ENCODE measurements around the gene HEXIM1.
A peak's percentile ranks its signal among the peaks of the same experiment; 100 is the strongest.

HEXIM1 gene

GRCh38 chr17:45172541-45173286 lies 24.4 kb downstream of the HEXIM1 start:
- DNase-seq (ENCODE audit: low read depth): peak; percentile 23

DNA sequence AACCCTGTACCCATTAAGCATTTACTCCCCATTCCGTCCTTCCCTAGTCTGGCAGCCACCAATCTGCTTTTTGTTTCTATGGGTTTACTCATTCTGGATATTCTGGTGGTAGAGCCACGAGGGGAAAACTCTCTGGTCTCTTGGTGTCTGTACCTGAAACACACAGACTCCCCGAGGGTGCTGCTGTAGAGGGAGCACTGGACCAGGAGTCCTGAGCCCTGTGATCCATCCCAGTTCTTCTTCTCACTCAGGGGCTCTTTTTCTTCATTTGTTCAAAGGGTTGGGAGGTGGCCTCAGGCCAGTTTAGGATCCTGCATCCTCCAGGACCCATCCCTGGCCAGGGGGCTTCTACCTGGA lies 27.5 kb downstream of the HEXIM1 start:
- DNase-seq (ENCODE audit: low read depth): no peak

DNA sequence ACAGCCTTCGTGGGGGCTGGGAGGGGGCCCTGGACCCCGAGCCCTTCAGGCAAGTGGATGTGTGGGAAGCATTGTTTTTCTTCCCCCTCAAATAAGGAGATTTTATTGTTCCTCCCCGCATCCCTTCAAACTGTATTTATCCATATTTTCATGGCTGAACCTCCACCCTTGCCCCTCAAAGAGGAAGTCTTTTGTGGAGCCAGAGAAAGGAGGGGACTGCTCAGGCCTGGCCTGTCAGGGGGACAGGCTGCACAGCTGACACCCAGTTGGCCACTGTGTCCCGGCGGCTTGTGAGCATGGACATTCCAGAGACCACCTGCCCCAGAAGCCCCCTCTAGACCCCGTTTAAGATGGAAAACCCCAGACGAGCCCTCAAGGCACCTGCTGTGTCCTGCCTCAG lies 29.3 kb downstream of the HEXIM1 start:
- DNase-seq (ENCODE audit: low read depth): no peak

DNA sequence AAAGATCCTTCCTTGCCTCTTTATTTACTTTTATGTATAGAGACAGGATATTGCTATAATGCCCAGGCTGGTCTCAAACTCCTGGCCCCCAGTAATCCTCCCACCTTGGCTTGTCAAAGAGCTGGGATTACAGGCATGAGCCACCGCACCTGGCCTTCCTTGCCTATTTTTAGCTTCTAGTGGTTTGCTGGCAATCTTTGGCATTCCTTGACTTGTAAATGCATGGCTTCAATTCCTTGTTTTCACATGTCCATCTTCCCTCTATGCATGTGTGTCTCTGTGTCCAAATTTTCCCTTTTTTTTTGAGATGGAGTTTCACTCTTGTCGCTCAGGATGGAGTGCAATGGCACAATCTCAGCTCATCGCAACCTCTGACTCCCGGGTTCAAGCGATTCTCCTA lies 35.9 kb downstream of the HEXIM1 start:
- DNase-seq (ENCODE audit: low read depth): no peak

- DNase-seq (ENCODE audit: low read depth): no peak
Observed at GRCh38 chr17:45186801-45187354, 38.6 kb downstream of the HEXIM1 start.

GRCh38 chr17:45189009-45189408 lies 40.7 kb downstream of the HEXIM1 start:
- DNase-seq (ENCODE audit: low read depth): no peak

DNA sequence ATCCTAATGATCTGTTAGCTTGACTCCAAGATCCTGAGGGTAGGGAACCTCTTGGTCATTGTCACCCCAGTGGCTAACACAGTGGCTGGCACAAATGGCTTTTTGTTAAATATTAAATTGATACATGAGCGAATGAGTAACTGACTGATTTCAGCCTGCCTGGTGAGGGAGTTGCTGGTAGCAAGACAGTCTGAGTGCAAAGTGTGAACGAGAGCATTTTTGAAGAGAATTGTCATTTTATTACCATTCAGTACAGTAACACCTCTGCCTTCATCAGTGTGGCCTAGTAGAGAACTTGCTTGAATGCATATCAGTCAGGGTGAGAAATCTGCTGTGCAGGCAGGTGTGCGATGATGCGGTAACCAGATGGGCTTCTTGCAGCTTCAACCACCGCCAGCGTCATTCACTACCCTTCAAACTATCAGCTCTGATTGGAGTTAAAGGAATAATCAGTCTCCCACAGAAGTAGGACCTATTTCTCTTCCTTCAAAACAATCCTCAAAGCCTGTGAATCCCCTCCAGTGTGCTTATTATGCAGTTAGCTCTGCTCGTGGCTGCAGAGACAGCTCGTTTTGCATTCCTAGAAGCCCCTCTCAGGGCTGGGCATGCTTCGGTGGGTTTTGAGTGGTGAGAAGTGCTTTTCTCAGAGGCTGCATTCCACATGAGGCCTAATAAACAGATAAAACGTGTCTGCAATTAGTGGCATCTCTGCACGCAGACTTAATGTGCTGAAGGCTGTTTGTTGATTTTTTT lies 42.4 kb downstream of the HEXIM1 start:
- DNase-seq (ENCODE audit: low read depth): no peak

DNA sequence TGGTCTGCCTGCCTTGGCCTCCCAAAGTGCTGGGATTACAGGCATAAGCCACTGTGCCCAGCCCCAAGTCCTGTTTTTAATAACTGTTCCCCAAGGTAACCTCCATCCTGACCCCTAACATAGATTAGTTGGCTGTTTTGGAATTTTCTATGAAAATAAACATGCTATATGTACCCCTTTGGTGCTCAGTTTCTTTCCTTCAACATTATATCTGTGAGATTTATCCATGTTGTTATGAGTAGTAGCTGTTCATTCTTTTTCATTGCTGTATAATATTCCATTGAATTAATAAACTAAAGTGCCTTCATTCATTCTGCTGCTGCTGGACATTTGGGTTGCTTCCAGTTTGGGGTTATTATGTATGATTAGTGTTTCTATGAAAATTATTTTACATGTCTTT lies 47.1 kb downstream of the HEXIM1 start:
- no peak for DNase-seq (ENCODE audit: low read depth)

GRCh38 chr17:45197108-45197507 lies 48.8 kb downstream of the HEXIM1 start:
- DNase-seq (ENCODE audit: low read depth): no peak

DNA sequence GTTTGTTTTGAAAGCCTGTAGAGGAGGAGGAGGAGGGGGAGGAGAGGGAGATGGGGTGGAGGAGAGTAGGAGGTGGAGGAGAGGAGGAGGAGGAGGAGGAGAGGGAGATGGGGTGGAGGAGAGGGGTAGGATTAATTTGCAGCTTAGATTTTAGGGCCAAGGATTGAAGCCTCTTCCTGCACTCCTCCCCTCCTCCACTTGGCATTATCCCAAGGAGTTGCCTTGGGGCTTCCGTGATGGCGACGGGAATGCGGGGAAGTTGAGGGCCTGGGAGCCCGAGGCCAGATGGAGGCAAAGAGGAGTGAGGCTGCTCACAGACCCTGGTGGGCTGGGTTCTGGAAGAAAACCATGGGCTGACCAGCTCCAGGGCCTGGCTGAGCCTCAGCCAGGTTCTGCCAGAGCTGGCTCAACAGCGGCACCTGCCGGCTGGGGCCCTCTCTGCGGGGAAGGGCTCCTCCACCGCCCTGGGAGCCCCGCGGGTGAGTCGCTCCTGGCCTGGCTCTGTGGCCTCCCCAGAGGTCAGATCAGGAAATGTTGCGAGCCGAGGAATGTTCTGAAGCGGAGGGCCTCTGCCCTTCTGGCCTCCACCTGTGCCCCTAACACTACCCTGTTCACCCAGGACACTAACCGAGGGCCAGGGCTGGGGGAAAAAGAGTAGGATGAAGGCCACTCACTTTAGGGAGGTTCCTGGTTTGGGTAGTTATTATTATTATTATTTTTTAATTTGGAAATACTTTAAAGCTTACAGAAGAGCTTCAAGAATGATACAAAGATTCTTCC lies 49.5 kb downstream of the HEXIM1 start:
- DNase-seq (ENCODE audit: low read depth): peak; percentile 79

DNA sequence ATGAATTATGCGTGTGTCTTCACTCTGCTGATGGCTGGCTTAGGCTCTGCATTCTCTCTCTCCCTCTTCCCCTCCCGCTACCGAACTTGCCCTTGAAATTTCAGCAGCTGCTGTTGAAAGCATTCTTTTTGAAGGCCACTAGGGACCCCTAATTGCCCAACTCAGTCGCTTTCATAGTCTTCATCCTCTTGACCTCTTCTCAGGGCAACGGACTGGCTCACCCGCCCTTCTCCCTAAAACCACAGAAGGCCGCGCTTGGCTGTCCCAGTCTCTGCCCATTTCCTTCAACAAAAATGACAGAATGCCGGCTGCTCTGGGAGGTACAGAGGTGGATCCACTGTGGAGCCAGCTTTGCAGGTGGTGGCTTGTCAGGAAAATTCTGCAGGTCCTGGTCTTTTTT lies 52.4 kb downstream of the HEXIM1 start:
- DNase-seq (ENCODE audit: low read depth): no peak

GRCh38 chr17:45201457-45201856 lies 53.2 kb downstream of the HEXIM1 start:
- no peak for DNase-seq (ENCODE audit: low read depth)
